ENCODE results near the gene LCMT1.
"Not testable (repeated sequence)": the region's sequence is repeated elsewhere in the genome, so short reads cannot be mapped to it uniquely, and the experiment has no call there.

The LCMT1 gene

DNA sequence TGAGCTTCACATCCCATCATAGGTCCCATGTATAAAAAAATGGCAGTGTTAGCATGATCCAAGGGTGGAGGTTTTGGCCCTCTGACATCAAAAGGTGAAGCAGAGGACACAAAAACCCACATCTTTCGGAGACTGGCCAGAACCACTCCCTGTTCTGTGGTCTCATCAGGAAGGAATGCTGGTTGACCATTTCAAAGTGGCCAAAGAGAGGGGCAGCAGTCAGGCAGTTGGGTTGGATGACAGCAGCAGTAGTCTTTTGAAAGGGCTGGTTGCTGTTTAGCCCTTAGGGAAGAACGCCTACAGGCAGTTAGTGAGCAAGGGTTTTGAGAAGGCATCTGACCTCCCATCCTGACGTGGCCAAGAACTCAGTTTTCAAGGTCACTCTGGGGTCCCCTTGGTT lies 40.5 kb downstream of the LCMT1 start:
- no peak for DNase-seq

DNA sequence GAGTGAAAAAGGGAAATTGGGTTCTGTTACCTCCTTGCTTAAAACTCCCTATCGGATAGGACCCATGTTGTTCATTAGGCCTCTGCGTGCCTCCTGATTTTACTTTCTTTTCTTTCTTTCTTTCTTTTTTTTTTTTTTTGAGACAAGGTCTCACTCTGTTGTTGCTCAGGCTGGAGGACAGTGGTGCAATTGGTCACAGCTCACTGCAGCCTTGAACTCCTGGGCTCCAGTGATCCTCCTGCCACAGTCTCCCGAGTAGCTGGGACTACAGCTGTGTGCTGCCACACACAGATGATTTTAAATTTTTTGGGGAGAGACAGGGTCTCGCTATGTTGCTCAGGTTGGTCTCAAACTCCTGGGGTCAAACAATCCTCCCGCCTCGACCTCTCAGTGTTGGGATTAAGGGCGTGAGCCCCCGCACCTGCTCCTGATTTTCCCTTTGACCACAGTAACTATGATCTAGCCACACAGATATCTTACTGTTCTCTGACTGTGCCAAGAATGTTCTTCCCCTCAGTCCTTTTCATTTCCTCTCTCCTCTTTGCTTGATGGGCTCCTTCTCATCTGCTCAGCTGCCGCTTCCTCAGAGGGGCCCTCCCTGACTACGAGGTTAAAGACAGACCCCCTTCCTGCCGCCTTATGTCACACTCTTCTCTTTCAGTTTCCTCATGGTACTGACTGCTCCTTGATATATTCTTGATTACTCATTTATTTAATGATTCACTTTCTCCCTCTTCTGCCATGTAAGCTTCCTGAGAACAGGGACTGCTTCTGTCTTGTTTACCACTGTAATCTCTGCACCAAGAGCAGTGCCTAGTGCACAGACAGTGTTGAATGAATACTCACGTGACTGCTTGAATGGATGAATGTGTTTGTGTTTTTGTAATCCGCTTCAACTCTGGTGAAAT lies 44.3 kb downstream of the LCMT1 start:
- peak; percentile 54 for DNase-seq

DNA sequence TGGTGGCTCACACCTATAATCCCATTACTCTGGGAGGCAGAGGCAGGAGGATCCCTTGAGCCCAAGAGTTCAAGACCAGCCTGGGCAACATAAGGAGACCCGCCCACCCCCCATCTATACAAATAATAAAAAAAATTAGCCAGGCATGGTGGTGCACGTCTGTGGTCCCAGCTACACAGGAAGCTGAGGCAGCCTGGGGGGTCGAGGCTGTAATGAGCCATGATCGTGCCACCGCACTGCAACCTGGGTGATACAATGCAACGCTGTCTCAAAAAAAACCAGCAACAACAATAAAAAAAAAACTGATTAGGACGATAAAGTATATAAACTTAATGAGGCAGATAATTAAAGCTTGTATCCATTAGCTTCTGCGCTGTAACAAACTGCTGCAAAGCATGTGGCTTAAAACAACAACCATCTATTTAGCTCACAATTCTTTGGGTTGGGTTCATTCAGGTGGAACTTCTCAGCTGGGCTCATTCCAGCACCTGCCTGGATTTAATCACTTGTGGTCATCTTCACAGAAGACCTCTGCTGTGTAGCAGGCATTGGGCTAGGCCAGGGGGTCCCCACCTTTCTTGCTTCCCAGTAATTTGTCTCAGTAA lies 45.8 kb downstream of the LCMT1 start:
- peak; percentile 63 for DNase-seq

- no peak for DNase-seq
These were observed 46.9 kb downstream of the LCMT1 start for GRCh38 chr16:25158401-25158800.

DNA sequence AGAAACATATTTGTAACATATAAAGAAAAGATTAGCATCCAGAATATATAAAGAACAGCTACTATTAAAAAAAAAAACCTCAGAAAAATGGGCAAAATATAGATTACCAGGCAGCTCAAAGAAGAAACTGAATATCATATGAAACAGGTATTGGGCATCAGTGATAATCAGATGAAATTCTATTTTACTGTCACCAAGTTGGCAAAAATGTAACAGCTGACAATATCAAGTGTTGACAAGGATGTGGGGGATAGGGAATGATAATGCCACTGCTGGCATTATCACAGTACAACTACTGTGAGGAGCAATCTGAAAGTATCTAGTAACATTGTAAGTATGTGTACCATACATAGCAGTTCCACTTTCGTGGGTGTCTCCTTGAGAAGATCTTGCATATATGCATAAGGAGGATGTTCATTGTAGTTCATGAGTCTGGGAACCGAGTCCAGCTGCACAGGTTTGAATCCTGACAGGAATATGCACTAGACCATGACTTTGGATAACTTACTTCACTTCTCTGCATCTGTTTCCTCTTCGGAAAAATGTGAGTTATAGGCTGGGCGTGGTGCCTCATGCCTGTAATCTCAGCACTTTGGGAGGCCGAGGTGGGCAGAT lies 50.3 kb downstream of the LCMT1 start:
- DNase-seq = no peak

DNA sequence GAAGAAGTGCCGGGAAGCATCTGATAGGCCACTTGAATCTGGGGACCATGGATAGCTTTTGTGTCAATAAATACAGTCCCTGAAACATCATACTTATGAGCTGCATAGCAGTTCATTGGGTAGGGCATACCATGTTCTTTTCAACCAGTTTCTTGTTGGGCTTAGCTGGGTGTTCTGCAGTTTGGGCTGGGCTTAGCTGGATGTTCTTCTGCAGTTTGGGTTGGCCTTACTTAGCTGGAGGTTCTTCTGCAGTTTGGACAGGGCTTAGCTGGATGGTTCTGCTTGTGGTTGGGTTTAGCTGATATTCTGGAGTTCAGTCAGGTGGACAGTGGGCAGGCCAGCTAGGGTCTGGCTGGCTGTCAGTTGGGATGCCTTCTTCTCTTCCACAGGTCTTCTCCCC lies 52.1 kb downstream of the LCMT1 start:
- no peak for DNase-seq

DNA sequence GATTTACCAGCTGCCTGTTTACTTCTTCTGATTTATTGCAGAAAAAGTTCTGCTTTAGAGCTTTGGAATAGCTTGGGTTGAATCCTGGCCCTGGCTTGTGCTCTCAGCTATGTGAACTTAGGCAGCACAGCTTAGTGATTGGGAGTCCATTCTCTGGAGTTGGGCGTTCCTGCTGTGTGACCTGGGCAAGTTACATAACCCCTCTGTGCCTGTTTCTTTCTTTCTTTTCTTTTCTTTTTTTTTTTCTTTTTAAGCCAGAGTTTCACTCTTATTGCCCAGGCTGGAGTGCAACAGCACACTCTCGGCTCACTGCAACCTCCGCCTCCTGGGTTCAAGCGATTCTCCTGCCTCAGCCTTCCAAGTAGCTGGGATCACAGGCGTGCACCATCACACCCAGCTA lies 53.7 kb downstream of the LCMT1 start:
- no peak for DNase-seq

DNA sequence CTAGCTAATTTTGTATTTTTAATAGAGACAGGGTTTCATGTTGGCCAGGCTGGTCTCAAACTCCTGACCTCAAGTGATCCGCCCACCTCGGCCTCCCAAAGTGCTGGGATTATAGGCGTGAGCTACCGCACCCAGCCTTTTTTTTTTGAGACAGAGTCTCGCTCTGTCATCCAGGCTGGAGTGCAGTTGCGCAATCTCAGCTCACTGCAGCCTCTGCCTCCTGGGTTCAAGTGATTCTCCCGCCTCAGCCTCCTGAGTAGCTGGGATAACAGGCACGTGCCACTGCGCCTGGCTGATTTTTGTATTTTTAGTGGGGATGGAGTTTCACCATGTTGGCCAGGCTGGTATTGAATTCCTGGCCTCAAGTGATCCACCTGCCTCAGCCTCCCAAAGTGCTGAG lies 56.4 kb downstream of the LCMT1 start:
- not testable (repeated sequence) for DNase-seq

DNA sequence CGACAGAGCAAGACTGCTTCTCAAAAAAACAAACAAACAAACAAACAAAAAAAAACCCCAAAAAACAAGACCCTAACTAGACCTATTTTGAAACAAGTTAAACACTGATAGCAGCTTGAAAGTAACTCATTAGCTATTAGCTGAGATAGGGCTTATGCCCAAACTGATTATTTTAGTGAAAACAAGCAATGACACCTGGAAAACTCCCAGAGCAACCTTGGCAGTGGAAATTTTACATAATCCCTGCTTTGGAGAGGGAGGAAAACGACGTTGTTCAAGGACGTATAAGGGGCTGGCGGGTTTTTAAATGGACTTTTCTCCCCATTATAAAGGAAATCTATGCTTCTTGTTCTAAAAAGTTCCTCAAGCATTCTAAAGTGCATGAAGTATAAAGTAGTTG lies 59.8 kb downstream of the LCMT1 start:
- no peak for DNase-seq

- no peak for DNase-seq
These were observed 61.3 kb downstream of the LCMT1 start for GRCh38 chr16:25172831-25173230.

DNA sequence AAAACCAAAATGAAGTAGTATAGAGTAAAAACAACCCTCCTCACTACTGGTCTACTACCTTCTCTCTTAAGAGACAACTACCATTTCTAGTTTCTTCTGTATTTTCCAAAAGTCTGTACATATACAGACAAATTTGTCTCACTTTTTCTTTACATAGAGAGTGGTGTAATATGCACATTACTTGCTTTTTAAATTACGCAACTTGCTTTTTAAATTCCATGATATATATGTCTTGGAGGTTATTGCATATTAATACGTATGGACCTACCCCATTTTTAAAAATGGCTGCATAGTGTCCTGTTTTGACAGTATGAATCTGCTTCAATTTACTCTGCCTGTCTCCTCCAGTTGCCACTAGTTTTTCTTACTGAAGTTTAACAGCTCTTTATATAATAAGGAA lies 62.7 kb downstream of the LCMT1 start:
- DNase-seq = no peak

GRCh38 chr16:25176136-25176535 lies 64.6 kb downstream of the LCMT1 start:
- DNase-seq = no peak

GRCh38 chr16:25177512-25177830 lies 65.9 kb downstream of the LCMT1 start:
- no peak for DNase-seq

DNA sequence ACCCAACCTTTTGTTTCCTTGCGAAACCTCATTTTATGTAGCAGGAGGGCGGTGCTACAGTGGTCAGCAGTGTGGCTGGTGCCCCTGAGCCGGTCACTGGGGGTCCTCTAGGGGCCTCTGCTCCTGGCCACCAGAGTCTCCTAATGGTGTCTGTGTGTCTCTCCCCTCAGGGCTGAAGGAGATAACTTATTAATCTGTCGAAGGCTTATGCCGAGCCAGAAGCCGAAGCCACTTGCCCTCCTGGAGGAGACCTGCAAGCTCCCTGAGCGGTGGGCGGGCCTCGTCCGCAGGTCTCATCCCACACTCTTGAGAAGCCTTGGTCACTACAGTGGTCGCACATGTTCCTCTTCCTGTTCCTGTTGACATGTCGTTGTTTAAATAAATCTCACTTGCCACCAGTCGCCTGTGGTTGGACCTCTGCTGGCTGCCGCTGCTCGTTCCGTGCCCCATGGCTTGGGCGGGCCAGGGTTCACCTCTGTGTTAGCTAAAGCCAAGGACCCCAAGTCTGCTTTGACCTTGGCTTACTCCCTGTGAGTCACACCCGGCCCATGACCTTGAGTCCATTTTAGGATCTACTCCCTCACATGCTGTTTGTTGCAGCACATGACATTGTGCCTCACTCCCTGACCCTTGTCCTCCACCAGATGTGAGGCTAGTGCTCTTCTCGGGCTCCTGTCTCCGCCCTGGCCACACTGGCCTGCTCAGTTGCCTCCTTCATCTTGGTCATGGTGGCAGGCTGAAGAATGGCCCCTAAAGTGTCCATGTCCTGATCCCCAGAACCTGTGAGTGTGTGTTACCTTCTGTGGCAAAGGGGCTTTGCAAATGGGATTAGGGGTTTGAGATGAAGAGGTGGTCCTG lies 66.5 kb downstream of the LCMT1 start:
- DNase-seq = no peak

GRCh38 chr16:25181236-25181635 lies 69.7 kb downstream of the LCMT1 start:
- DNase-seq = not testable (repeated sequence)

GRCh38 chr16:25184771-25185170 lies 73.2 kb downstream of the LCMT1 start:
- no peak for DNase-seq

DNA sequence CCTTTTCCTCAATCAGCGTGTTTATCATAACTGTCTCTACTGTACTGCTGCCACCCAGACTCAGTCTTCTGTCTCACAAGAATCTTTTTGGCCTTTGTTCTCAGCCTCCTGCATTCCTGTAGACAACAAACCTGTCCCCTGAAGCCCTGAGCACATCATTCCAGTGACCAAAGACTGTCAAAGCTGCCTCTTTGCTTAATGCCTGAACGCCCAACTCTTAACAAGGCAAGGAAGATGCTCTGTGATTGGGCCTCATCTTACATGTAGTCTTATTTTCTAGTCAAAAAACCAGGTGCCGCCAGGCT lies 75.9 kb downstream of the LCMT1 start:
- no peak for DNase-seq

DNA sequence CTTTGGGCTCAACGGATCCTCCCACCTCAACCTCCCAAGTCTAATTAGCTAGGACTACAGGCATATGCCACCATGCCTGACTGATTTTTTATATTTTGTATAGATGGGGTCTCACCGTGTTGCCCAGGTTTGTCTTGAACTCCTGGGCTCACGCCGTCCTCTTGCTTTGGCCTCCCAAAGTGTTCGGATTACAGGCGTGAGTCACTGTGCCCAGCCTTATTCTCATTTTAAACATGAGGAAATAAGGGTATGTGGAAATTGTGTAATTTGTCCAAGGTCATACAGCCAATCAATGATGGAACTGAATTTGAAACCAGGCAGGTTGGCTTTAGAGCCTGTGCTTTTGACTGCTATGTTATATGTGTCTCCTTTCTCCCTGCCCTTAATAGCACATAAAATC lies 77.8 kb downstream of the LCMT1 start:
- DNase-seq = no peak

DNA sequence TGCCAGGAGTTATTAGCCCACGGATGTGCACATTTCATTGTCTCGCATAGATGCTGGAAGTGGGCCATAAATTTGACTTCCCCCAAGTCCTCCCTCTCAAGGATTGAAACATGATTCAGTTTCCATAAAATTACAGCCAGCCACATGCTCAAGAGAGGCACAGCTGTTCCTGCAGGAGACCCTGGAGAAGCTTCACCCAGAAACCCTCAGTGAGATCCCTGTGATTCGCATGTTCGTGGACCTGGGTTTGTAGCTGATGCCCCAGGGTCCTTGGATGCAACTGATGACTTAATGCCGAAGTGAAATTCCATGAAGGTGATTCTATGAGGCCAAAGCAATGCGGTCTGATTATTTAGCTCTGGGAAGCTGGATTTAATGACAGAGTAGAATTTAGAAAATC lies 80.6 kb downstream of the LCMT1 start:
- no peak for DNase-seq

- no peak for DNase-seq
These were observed 82.8 kb downstream of the LCMT1 start for GRCh38 chr16:25194273-25194878.

DNA sequence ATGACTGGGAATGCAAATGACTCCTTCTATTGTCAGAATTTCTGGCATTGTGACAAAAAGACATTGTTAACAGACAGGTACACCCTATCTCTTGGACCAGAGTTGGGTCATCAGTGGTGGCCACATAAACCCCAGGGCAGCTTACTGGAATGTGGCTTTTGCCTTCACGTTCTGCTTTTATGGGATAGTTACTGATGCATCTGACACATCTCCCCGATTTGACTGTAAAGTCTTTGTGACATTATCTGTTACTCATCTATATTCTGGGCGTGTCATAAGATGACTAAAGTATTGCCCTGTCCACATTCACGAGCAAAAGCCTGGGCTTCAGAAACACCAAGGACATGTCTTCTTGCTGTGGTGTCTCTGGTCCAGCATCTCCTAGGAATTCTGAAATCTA lies 86.5 kb downstream of the LCMT1 start:
- DNase-seq = no peak

GRCh38 chr16:25199457-25199856 lies 87.9 kb downstream of the LCMT1 start:
- DNase-seq = no peak

GRCh38 chr16:25210758-25211157 lies 99.2 kb downstream of the LCMT1 start:
- DNase-seq = peak; percentile 24
